VCaP (cell line): Measurements from ENCODE around the gene PLD1.
A peak's percentile ranks its signal among the peaks of the same experiment; 100 is the strongest.

Experiments
- H3K27ac ChIP-seq: fragments of 450-650 bp; 2 replicates; pipeline ENCODE4 v1.5.1; 2017
- TF ChIP-seq, protein P1 (sequence below): fragments of 450-650 bp; conservative IDR thresholded peaks from 2 replicates; pipeline ENCODE4 v1.5.1; 2017; ENCODE audit warnings: mild to moderate bottlenecking, moderate library complexity

PLD1 gene

DNA sequence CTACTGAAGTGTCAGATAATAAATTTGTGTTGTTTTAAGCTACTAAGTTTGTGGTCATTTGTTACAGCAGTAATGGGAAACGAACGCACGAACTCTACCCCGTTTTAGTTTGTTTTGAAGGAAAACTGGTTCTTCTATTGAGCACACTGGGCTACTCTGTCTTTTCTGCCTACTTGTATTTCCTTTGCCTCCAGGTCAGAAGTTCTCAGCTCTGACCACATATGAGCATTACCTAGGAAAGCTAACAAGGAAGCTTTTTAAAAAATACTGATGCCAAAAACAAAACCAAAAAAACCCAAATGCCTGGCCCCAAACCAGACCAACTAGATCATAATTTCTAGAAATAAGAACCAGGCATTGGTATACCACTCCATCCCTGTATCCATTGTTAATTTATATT is 193.5 kb downstream of the PLD1 start:
- no peak overlapping the region for H3K27ac ChIP-seq
- TF ChIP-seq, protein P1, sequence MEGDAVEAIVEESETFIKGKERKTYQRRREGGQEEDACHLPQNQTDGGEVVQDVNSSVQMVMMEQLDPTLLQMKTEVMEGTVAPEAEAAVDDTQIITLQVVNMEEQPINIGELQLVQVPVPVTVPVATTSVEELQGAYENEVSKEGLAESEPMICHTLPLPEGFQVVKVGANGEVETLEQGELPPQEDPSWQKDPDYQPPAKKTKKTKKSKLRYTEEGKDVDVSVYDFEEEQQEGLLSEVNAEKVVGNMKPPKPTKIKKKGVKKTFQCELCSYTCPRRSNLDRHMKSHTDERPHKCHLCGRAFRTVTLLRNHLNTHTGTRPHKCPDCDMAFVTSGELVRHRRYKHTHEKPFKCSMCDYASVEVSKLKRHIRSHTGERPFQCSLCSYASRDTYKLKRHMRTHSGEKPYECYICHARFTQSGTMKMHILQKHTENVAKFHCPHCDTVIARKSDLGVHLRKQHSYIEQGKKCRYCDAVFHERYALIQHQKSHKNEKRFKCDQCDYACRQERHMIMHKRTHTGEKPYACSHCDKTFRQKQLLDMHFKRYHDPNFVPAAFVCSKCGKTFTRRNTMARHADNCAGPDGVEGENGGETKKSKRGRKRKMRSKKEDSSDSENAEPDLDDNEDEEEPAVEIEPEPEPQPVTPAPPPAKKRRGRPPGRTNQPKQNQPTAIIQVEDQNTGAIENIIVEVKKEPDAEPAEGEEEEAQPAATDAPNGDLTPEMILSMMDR = no peak

- TF ChIP-seq, protein P1 = no peak
- H3K27ac ChIP-seq = no peak overlapping the region
Observed at GRCh38 chr3:171615686-171616085, 194.6 kb downstream of the PLD1 start.

DNA sequence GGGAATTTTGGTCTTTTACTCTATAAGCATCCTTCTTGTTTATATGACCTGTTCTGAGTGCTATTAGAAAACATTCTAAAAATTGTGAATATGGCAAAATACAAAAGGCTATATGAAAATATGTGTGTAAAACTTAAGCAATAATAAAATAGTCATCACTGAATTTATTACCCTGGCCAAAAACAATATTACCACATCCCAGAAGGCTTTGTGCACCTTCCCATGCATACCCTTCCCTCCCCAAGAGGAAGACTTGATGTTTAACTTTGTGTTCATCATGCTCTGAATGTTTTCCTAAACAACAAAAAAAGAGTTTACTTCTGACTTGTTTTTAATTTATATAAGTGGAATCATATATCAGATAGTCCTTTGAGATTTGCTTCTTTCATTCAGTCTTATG is 195.0 kb downstream of the PLD1 start:
- no peak overlapping the region for H3K27ac ChIP-seq
- TF ChIP-seq, protein P1 = no peak

DNA sequence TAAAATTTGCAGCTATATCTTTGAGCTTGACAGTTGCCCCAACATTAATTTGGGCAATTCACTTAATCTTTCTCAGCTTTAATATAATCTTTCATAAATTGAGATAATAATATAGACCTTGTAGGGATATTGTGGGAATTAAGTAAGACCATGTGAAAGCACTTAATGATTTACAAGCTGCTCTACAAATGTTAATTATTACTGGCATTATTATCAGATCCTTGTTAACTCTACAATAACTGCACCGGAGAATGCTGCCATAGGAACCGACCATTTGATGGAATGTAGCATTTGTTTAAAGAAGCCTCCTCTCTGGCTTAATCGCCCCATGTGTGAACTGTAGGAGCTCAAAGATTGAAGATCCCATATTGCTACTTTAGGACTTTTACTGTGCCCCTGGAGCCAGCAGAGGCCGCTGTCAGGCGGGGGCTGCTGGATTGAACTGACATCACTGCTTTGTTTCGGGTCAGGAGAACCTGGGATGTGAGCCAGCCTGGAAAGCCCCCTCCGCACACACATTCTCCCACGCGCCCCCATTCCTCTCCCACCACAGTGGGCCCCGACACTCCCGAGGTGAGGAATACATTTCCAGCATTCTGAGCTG is 195.9 kb downstream of the PLD1 start:
- H3K27ac ChIP-seq = peak overlapping the region; percentile 49
- TF ChIP-seq, protein P1 = no peak; the same call in 1 of the 2 replicates

GRCh38 chr3:171607452-171607851 is 202.8 kb downstream of the PLD1 start:
- H3K27ac ChIP-seq = no peak overlapping the region
- TF ChIP-seq, protein P1 = no peak

GRCh38 chr3:171606151-171606751 is 204.0 kb downstream of the PLD1 start:
- no peak overlapping the region for H3K27ac ChIP-seq
- TF ChIP-seq, protein P1 = no peak

DNA sequence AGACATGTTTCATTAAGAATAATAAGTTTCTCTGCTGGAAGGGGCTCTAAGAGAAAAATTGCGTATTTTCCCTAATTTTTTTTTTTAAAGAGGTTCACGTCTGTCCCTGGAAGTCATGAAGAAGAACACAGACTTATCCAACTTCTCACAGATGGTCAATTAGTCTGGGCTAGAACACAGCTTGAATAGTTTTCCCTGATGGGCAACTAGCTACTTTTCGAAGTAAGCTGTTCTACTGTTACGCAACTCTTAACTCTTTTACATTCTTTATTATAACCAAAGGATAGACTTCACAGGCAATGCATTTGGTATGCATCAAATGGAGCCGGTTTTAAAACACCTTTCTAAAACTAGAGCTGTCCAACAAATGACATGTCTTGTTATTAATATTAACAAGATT is 205.9 kb downstream of the PLD1 start:
- H3K27ac ChIP-seq = no peak overlapping the region
- TF ChIP-seq, protein P1 = no peak
